Mesenchymal stem cell (in vitro differentiated cells and primary cell): ENCODE data around the gene CERK.
"Not testable (repeated sequence)": the region's sequence is repeated elsewhere in the genome, so short reads cannot be mapped to it uniquely, and the experiment has no call there.

Experiments
- DNase-seq: peaks from one replicate; pipeline ENCODE4 v3.0.0-alpha.2; 2013
- H2AFZ ChIP-seq: one replicate; pipeline ENCODE4 v1.6.1; 2013; ENCODE audit warnings: low read depth, mild to moderate bottlenecking, control low read depth, inconsistent platforms, low read length, moderate library complexity
- H2AK5ac ChIP-seq: 2 replicates; pipeline ENCODE4 v1.6.1; 2013; ENCODE audit warnings: low read length, moderate library complexity, mild to moderate bottlenecking, inconsistent platforms; ENCODE audit not compliant: severe bottlenecking
- H2BK120ac ChIP-seq: one replicate; pipeline ENCODE4 v1.6.1; 2013; ENCODE audit warnings: low read depth, mild to moderate bottlenecking, inconsistent platforms, low read length, moderate library complexity
- H2BK12ac ChIP-seq, 2 experiments: one replicate each; pipeline ENCODE4 v1.6.1; 2013; ENCODE audit warnings: inconsistent platforms in 2 of 2, low read length in 2 of 2, mild to moderate bottlenecking in 2 of 2, moderate library complexity in 2 of 2, control low read depth in 1 of 2
- H2BK15ac ChIP-seq: one replicate; pipeline ENCODE4 v1.6.1; 2013; ENCODE audit warnings: mild to moderate bottlenecking, low read depth, inconsistent platforms; ENCODE audit not compliant: poor library complexity, severe bottlenecking
- H2BK5ac ChIP-seq: 2 replicates; pipeline ENCODE4 v1.6.1; 2013; ENCODE audit warnings: low read depth, mild to moderate bottlenecking, low read length, control low read depth, inconsistent platforms; ENCODE audit not compliant: poor library complexity, severe bottlenecking
- H3K14ac ChIP-seq, 2 experiments: one replicate each; pipeline ENCODE4 v1.6.1; 2013; ENCODE audit warnings: inconsistent platforms in 2 of 2, low read length in 2 of 2, control low read depth in 1 of 2, mild to moderate bottlenecking in 1 of 2, moderate library complexity in 1 of 2
- H3K18ac ChIP-seq, 2 experiments: one replicate each; pipeline ENCODE4 v1.6.1; 2013; ENCODE audit warnings: inconsistent platforms in 2 of 2, low read length in 2 of 2, control low read depth in 1 of 2, low read depth in 1 of 2, mild to moderate bottlenecking in 1 of 2
- H3K23ac ChIP-seq, 2 experiments: one replicate each; pipeline ENCODE4 v1.6.1; 2013; ENCODE audit warnings: inconsistent platforms in 2 of 2, low read length in 2 of 2, mild to moderate bottlenecking in 2 of 2, moderate library complexity in 2 of 2, control low read depth in 1 of 2
- H3K27ac ChIP-seq: 2 replicates; pipeline ENCODE4 v1.5.1; 2013; ENCODE audit warnings: mild to moderate bottlenecking, moderate library complexity, low read length, control low read depth, inconsistent platforms; ENCODE audit not compliant: poor library complexity, severe bottlenecking
- H3K27me3 ChIP-seq, 2 experiments: 2 replicates each; pipeline versions ENCODE4 v1.6.1 to v1.7.0; 2013; ENCODE audit warnings: low read length in 2 of 2, mild to moderate bottlenecking in 2 of 2, moderate library complexity in 2 of 2, control low read depth in 1 of 2, inconsistent platforms in 1 of 2; ENCODE audit not compliant: control insufficient read depth in 1 of 2, insufficient read depth in 1 of 2
- H3K36me3 ChIP-seq, 2 experiments: 2 replicates each; pipeline versions ENCODE4 v1.6.1 to v1.7.0; 2013; ENCODE audit warnings: low read length in 2 of 2, control low read depth in 1 of 2, inconsistent platforms in 1 of 2, low read depth in 1 of 2, mild to moderate bottlenecking in 1 of 2; ENCODE audit not compliant: insufficient read depth in 2 of 2, control insufficient read depth in 1 of 2
- H3K4ac ChIP-seq, 2 experiments: one replicate each; pipeline ENCODE4 v1.6.1; 2013; ENCODE audit warnings: inconsistent platforms in 2 of 2, low read length in 2 of 2, mild to moderate bottlenecking in 2 of 2, moderate library complexity in 2 of 2, control low read depth in 1 of 2, low read depth in 1 of 2
- H3K4me1 ChIP-seq: 2 replicates; pipeline ENCODE4 v1.6.1; 2013; ENCODE audit warnings: low read depth, low read length, control low read depth; ENCODE audit not compliant: control insufficient read depth, insufficient read depth
- H3K4me2 ChIP-seq: 2 replicates; pipeline ENCODE4 v1.6.1; 2013; ENCODE audit warnings: low read length, mild to moderate bottlenecking, inconsistent platforms; ENCODE audit not compliant: poor library complexity, severe bottlenecking
- H3K4me3 ChIP-seq, 2 experiments: 2 replicates each; pipeline versions ENCODE4 v1.5.1 to v1.7.0; 2013; ENCODE audit warnings: low read length in 2 of 2, mild to moderate bottlenecking in 2 of 2, control low read depth in 1 of 2, low read depth in 1 of 2; ENCODE audit not compliant: insufficient read depth in 1 of 2
- H3K79me1 ChIP-seq: replicated peaks from 2 replicates; pipeline ENCODE4 v1.6.1; 2013; ENCODE audit warnings: mild to moderate bottlenecking, control low read depth, low read length, inconsistent platforms; ENCODE audit not compliant: poor library complexity, severe bottlenecking
- H3K9ac ChIP-seq: 2 replicates; pipeline ENCODE4 v1.7.0; 2013; ENCODE audit warnings: mild to moderate bottlenecking, low read length, moderate library complexity
- H3K9me3 ChIP-seq: 2 replicates; pipeline ENCODE4 v1.7.0; 2013; ENCODE audit warnings: mild to moderate bottlenecking, low read length; ENCODE audit not compliant: control insufficient read depth
- H4K8ac ChIP-seq: one replicate; pipeline ENCODE4 v1.6.1; 2013; ENCODE audit warnings: inconsistent platforms, mild to moderate bottlenecking, low read length, moderate library complexity
- H4K91ac ChIP-seq: one replicate; pipeline ENCODE4 v1.6.1; 2013; ENCODE audit warnings: mild to moderate bottlenecking, low read length, inconsistent platforms
- WGBS: methylation state at CpG from one replicate; pipeline ENCODE4 v1.1.7; 2013; ENCODE audit warnings: mixed read lengths; 5-methylcytosine and 5-hydroxymethylcytosine counted together

Gene CERK

DNA sequence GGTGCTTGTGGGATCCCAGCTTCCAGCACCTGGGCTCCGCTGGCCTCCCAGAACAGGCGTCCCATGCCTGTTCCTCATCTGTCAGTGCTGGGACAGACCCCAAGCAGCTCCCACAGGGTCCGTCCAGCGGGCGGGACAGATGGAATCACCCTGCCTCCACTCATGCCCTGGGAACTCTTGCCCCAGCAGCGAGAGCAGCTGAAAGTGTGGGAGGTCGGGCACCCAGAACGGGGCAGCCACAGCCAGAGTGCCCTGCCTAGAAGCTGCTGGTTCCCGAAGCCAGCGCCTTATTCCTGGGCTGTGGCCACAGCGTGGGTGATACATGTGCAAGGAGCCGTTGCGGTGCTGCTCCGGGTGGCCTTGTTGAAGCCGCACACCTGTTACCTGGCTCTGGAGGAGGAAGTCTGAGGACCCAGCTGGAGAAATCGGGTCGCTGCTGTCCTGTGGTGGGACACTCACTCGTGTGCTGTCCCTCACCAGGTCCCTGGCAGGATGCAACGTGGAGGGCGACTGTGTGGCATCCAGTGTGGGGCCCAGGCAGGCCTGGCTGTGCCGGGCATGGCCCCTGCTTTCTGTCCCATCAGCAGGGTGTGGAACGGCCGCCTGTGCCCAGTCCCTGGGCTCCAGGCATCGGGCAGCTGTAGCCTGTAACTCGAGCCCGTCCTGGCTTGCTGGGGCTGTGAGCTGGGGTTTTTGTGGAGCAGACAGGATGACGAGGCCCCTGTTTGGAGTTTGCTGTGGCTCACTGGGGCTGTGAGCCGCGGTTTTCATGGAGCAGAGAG is 101.6 kb downstream of the CERK start:
- no peaks in the 10 kb centered on the region for H3K9me3 ChIP-seq
- H2BK5ac ChIP-seq = no peak overlapping the region
- peak overlapping the region; percentile 28 for H4K91ac ChIP-seq
- peaks cover 54% of the 10 kb centered on the region for H3K4me1 ChIP-seq
- H2AFZ ChIP-seq = no peak overlapping the region
- no peak overlapping the region for H3K4me3 ChIP-seq
- H3K9ac ChIP-seq = no peak overlapping the region
- H3K79me1 ChIP-seq = peaks cover 11% of the 10 kb centered on the region
- no peak overlapping the region for H3K23ac ChIP-seq
- no peak overlapping the region for H3K14ac ChIP-seq
- no peaks in the 10 kb centered on the region for H3K27me3 ChIP-seq
- no peak overlapping the region for H4K8ac ChIP-seq
- no peak overlapping the region for H3K4me2 ChIP-seq
- H3K4ac ChIP-seq = no peak overlapping the region
- DNase-seq = no peak
- H2BK12ac ChIP-seq = no peak overlapping the region
- peak overlapping the region; percentile 34 for H2AK5ac ChIP-seq
- no peak overlapping the region for H2BK120ac ChIP-seq
- no peak overlapping the region for H2BK15ac ChIP-seq
- 87% methylated on average over 29 of the region's 29 CpGs for WGBS
- peaks cover 3 to 33% of the 10 kb centered on the region in 2 experiments for H3K36me3 ChIP-seq
- no peak overlapping the region for H3K27ac ChIP-seq
- peak overlapping the region in 1 of 2 experiments; percentile 29 for H3K18ac ChIP-seq

DNA sequence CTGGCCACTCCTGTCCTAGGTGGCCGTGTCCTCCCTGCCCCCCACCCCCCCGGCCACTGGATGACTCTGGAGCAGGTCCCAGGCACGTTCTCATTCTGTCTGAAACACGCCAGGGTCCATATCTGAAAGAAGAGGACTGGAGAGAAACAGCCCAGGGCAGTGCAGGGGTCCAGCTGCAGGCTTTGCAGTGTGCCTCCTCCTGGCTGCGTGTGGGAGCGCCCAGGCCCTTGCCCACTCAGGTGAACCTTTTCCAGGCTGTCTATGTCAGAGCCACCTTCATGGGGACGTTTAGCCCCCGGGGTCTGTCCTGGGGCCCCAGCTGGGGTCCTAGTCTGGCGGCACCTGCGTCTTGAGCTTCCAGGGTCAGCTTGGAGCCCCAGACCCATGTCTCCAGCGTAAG is 102.3 kb downstream of the CERK start:
- 77% methylated on average over 10 of the region's 11 CpGs for WGBS

GRCh38 chr22:46634973-46635685 is 102.9 kb downstream of the CERK start:
- H3K79me1 ChIP-seq = peaks cover 13% of the 10 kb centered on the region
- H3K4me2 ChIP-seq, H2AFZ ChIP-seq, H2BK5ac ChIP-seq, H4K91ac ChIP-seq, H3K4me3 ChIP-seq, DNase-seq, H3K18ac ChIP-seq, H3K9me3 ChIP-seq, H3K9ac ChIP-seq, H3K23ac ChIP-seq, H3K27me3 ChIP-seq, H3K4ac ChIP-seq, H3K27ac ChIP-seq, H2BK15ac ChIP-seq, H3K14ac ChIP-seq: not testable (repeated sequence)
- peaks cover 50% of the 10 kb centered on the region for H3K4me1 ChIP-seq
- peak overlapping the region; percentile 46 for H2AK5ac ChIP-seq
- peak overlapping the region; percentile 55 for H2BK120ac ChIP-seq
- H4K8ac ChIP-seq = peak overlapping the region; percentile 77
- peaks cover 3 to 44% of the 10 kb centered on the region in 2 experiments for H3K36me3 ChIP-seq
- peak overlapping the region in 1 of 2 experiments; percentile 35 for H2BK12ac ChIP-seq
- 31% methylated on average over 14 of the region's 30 CpGs for WGBS

More for the DNA sequence above, 102.3 kb downstream of the CERK start:
- H2BK12ac ChIP-seq = peak overlapping the region in 1 of 2 experiments; percentile 35
- H3K36me3 ChIP-seq = peaks cover 3 to 38% of the 10 kb centered on the region in 2 experiments
- no peak overlapping the region for H3K4ac ChIP-seq
- no peak overlapping the region for H2BK15ac ChIP-seq
- H3K9ac ChIP-seq = no peak overlapping the region
- no peak overlapping the region for H3K14ac ChIP-seq
- H3K27ac ChIP-seq = no peak overlapping the region
- peak overlapping the region; percentile 45 for H4K8ac ChIP-seq
- no peak for DNase-seq
- H2BK5ac ChIP-seq = no peak overlapping the region
- no peak overlapping the region for H3K23ac ChIP-seq
- no peak overlapping the region for H3K4me2 ChIP-seq
- peak overlapping the region in 1 of 2 experiments; percentile 74 for H3K18ac ChIP-seq
- H3K4me3 ChIP-seq = no peak overlapping the region
- H2AFZ ChIP-seq = no peak overlapping the region
- H3K79me1 ChIP-seq = peaks cover 11% of the 10 kb centered on the region
- peak overlapping the region; percentile 34 for H2AK5ac ChIP-seq
- no peaks in the 10 kb centered on the region for H3K27me3 ChIP-seq
- peak overlapping the region; percentile 40 for H4K91ac ChIP-seq
- peaks cover 55% of the 10 kb centered on the region for H3K4me1 ChIP-seq
- H3K9me3 ChIP-seq = no peaks in the 10 kb centered on the region
- H2BK120ac ChIP-seq = peak overlapping the region; percentile 55
